Stimulated activated CD4-positive, alpha-beta T cell treated with anti-CD3 and anti-CD28 coated beads, Interleukin-1b, Interleukin-23, amount 100 ng/mL, for 48 hours (primary cell): Measurements from ENCODE around the gene PIMREG.

Source experiments
- DNase-seq: peaks from one replicate; pipeline ENCODE4 v3.0.0-alpha.2; 2020

The PIMREG gene

DNA sequence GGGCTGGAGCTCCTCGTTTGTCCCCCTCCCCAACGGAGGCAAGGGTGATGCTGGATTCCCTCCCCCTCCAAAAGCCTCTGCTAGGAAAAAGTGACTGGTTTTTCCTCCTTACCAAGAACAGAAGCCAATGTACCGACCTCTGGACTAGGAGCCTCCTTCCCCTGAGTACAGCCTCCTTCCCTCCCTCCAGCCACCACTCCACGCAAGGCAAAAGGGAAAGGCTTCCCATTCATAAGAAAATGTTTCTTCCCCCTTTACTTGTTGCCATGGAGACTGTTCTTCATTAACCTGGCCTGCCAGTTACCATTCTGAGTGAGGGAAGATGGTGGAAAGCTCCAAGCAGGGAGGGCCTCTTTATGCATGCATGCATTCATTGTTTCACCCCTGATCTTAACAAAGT lies 4.3 kb upstream of the PIMREG start:
- DNase-seq: no peak

DNA sequence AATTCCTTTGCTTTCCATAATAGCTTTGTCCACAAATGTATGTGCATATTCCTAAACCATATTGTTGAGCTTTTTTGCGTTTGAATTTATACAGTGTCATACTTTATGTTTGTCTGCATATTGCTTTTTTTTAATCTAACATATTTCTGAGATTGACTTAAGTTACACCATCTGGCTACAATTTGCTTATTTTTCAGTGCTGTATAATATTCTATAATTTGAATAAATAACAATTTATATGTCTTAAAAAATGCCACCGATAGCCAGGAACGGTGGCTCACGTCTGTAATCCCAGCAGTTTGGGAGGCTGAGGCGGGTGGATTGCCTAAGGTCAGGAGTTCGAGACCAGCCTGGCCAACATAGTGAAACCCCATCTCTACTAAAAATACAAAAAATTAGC lies 1.5 kb upstream of the PIMREG start:
- no peak for DNase-seq

DNA sequence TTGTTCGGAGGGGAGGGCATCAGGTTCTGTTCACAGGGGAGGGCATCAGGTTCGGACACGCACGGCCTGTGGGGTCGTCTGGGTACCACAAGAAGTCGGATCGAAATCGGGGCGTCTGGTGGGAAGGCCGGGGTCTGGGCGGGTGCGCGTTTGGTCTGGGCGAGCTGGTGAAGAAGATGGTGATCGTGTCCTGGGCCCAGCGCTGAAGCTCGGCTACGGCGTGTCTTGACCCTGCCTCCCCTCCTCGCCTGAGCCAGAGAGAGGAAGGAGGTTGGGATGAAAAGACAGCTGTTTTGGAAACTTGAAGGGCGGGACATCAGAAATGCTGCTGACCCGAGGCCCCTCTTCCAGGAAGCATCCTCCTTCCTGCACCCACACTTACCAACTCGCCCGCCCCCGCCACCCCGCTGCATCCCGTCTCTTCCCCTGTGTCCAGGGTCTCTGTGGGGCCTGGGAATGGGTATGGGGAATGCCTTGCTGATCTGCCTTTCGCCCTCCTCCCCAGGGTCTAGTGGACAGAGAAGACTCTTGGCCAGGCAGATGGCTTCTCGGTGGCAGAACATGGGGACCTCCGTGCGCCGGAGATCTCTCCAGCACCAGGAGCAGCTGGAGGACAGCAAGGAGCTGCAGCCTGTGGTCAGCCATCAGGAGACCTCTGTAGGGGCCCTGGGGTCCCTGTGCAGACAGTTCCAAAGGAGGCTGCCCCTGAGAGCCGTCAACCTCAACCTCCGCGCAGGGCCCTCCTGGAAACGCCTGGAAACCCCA lies 498 bp downstream of the PIMREG start:
- no peak for DNase-seq

DNA sequence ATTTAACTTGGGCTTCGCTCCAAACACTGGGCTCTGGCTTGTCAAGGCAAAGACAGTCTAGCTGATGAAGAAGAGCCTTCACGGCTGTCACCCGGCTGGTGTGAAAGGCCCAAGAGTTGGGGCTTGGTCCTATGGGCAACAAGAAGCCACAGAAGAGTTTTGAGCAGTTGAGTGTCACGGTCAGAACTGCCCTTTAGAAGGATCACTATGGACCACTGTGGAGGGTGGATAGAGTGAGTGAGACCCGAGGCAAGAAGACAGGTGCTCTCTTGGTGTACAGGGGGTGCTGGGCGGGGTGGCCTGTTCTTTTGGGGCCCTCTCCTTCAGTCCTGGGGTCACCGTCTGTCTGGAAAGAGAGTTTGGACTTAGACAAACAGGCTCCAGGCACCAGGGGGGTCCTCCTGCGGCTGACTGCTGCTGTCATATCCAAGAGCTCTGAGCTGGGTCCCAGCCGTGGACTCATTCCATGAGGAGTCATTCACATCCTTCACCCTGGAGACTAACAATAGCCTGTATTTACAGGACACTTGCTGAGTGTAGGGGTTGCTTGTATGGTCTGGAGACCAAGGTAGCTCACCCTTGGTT lies 2.4 kb downstream of the PIMREG start:
- no peak for DNase-seq

DNA sequence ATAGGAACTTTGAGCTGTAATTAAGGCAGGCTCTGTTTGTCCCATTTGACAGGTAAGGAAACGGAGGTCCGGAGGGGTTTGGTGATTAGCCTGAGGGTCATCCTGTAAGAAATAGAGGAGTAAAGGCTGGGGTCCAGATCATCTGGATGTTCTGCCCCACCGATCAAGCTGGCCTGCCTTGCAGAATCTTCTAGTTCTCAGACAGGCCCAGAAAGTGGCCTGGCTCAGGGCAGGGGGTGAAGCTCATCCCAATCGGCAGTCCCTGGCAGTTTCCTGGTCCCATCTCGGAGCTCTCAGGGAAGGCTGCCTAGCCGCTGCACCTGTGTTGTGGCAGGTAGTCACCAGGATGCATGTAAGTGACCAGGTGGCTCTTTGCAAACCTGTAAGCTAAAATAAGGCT lies 4.2 kb downstream of the PIMREG start:
- no peak for DNase-seq

DNA sequence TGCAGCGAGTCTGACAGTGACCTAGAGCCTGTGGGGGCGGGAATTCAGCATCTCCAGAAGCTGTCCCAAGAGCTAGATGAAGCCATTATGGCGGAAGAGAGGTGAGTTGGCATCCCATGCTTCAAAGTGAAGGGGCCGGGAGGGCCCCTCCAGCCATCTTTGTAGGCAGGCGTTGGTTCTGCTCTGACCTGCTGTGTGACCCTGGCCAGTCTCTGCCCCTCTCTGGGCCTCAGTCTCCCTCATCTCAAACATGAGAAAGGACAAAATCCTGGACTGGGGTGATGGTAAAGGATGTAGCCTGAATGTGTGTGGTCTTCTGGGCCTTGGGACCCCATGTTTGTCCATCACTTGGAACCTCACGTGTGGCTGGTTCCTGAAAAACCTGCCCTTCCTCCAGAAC lies 5.1 kb downstream of the PIMREG start:
- no peak for DNase-seq

DNA sequence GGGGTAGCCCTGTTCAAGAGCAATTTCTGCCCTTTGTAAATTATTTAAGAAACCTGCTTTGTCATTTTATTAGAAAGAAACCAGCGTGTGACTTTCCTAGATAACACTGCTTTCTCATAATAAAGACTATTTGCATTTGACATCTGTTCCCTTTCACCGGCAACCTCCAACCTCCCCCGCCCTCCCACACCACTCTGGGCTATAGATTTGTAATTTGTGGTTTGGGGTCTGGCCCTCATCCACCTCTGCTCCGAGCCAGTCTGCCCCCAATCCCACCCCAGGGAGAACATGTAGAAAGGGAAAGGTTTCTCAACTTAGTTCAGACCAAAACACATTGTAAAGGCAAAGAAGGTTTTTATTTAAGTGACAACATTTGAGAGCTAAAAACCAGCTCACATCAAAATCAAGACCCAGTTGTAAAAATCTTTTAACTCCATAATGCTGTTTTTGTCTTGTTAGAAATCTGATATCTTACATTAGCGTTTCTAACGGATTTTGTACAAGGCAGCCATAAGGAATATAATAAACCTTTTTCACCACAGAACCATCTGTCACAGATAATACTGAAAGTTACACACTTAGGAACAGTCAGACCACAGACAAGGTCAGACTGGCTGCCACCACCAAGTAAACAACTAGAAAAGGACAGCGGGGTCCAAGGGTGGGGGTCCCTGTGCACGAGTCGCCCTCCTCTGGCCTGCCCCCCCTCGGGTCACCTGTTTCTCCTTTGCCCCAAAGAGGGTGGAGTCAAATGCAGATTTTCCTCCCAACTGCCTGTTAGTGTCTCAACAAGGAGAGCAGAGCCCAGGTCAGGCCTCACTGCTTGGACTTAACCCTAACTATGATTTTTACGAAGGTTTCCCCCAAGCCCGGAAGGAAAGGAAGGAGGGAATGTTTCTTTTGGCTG lies 6.9 kb downstream of the PIMREG start:
- DNase-seq: no peak

DNA sequence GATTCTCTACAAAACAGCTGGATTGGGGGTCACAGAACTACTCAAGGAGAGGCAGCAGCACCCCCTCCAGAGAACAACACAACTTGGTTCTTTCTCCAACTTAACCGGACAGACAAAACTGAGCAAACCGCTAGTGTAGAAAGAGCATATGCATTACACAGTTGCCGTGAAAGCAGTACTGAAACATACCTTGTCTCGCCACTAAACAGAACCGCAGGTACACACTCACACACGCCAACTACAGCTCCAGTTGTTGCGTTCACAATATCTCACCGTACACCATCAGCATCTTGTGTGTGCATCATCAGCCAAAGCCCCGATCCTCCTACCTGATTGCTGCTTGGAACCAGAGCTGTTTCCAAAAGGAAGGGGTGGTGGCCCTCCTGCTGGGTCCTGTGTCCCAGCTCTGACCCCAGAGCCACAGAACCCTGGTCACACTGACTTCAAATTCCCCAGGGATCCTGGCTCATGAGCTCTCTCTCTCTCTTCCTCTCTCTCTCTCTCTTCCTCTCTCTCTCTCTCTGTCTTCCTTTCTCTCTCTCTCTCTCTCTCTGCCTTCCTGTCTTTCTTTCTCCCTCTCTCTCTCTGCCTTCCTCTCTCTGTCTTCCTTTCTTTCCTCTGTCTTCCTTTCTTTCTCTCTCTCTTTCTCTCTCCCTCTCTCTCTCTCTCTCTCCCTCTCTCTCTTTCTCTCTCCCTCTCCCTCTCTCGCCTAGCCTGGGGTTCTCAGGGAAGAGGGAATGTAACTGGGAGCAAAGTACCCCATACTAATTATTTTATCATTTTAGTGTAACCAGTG lies 8.4 kb downstream of the PIMREG start:
- DNase-seq: no peak

DNA sequence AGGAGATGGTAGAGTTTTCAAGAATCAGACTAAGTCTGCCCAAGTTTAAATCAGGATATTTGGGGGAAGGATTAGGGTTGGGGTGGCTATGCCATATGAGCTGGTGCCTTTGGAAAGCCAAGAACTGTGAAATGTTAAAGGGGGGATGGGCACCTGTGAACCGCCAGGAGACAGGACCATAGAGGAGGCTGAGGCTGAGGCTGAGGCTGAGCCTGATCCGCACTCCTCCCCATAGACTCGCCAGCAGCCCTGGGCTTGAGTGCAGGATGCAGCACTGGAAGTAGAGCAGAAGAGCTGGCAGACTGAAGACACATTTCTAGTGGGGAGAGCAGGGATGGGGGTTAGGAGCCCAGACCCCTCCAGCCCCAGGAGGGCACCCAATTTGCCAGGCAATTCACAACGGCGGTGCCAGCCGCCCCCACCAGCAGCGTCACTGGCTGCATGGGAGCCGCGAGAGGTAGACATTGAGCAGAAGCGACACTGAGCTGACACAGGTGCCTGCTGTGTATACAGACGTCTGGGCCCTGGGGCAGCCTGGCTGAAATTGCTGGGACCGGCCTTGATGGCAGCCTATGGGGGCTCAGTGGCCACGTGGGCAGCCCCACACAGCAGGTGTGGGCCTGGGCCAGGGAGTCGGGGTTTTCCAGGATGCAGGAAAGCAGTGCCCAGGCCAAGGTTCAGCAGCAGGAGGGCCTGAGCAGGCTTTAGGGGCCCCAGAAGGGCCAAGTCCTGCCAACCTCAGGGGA lies 9.2 kb downstream of the PIMREG start:
- DNase-seq: no peak

DNA sequence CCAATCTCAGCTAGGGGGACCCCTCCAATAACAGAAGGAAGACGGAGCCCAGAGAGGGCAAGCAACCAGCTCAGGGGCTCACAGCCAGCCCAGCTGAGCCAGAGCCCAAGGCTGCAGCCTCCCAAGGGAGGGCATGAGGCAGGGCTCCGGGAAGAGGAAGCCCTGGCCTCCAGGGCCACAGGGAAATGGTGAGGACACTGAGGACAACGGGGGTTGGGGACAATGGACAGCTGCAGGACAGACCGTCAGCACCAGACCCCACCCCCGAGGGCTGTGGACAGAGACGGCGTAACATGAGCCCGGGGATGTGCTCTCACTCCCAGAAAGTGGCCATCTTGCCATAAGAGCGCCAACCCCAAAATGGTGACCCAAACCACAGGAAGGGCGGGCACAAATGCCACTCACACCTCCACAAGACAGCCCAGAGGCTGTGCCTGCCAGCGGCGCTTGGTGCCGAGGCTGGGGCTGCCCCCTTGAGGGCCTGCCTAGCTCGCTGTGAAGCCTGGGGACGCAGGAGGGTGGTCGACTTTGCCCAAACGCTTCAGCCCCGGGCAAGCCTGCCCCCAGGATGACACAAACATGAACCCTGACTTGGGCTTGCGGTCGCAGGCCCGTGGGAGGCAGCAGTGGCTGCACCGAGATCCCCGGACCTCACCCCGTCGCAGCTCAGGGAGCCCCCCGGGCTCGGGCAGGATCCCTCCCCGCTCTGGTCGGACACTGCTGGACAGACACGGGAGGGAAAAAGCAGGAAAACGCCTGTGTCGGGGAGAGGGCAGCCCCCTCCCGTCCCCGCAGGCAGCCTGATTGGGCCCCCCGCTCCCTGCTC lies 10.5 kb downstream of the PIMREG start:
- DNase-seq: no peak

DNA sequence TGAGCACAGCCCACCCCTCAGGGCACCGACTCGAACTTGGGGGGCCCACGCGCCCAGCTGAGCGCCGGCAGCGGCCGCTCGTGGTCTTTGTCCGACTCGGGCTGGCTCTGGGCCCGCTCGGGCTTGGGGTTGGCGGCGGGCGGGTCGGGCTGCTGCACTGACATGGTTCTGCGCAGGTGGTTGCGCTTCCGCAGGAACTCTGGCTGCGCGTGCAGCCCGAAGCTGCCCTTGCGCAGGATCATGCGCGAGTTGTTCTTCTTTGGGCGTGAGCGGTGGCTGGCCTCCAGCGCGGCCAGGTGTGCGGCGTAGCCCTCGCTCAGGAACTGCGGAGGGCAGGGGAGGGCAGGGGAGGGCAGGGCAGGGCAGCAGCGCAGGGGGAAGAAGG lies 11.1 kb downstream of the PIMREG start:
- DNase-seq: peak; percentile 20

DNA sequence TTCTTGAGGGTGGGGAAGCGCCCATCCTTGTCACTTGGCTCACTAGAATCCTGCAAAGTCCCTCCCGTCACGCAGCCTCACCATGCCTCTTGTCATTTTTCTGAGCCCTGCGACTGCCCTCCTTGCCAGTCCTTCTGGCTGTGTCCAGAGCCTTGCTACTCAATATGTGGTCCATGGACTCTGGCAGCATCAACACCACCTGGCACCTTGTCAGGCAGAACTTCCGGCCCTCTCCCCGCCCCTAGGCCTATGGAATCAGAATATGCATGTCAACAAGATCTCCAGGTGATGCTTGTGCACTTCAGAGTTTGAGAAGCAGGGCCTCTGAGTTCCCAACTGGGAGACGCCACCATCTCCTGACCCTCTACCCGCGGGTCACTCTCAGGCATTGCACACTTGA lies 12.1 kb downstream of the PIMREG start:
- DNase-seq: no peak

DNA sequence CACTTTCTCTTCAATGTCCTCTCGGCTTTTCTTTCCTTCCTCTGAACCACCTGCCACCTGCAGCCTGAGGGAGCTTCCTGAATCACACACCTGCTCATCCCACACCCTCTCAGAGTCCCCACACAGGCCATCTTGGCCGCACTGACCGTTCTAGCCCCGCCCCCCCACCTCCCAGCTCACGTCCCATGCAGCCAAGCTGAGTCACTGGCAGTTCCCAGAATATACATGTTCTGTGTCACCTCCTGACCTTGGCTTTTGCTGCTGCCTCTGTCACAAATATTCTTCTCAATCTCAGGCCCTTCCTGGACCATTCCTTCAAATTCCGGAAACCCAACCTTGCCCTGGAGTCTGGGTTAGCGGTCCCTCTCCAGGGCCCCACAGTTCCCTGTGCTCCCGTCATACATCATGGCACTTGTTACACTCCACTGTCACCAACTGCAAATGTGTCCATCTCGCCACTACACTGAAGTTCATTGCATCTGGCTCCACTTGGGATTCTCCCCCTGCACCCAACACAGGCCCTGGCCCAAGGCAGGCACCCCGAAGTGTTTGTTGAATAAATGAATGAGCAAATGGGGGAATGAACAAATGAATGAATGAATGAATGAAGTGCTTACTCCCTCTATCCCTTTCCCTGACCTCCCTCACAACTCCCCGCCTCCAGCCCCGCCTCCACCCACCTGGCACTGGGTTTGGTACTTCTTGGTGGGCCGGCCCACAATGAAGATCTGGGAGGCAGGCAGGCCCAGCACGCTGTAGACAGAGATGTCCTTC lies 12.8 kb downstream of the PIMREG start:
- DNase-seq: no peak

DNA sequence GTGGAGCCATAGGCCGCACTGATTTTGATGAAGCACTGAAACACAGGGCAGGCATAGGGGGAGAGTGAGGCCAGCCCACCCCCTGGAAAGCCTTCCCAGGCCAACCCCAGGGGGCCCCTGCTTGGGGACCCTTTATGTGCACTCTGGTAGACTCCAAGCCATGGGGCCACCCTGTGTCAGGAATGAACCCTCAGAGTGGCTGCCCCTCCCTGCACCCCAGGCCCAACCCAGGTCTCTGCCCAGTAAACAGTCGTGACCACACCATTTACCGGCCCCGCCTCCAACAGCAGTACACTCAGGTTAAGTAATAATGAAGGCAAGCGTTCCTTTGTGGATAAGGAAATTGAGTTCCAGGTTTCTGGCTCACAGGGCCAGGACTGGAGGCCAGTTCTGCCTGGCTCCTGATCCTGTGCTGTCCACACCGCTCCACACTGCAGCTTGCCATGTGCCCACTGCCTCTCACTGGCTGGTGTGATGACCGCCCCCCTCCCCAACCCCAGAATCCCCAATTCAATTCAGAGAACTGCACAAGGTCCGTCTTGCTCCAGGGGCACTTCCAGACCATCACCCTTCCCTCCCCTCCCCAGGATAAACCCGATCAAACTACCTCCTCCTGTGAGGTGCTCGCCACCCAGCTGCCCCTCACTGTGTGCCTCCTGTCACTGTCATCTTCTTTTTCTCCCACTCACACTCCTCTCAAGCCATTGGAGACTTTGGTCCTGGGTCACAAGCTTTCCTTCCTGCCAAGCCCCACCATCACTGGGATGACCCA lies 13.6 kb downstream of the PIMREG start:
- no peak for DNase-seq

DNA sequence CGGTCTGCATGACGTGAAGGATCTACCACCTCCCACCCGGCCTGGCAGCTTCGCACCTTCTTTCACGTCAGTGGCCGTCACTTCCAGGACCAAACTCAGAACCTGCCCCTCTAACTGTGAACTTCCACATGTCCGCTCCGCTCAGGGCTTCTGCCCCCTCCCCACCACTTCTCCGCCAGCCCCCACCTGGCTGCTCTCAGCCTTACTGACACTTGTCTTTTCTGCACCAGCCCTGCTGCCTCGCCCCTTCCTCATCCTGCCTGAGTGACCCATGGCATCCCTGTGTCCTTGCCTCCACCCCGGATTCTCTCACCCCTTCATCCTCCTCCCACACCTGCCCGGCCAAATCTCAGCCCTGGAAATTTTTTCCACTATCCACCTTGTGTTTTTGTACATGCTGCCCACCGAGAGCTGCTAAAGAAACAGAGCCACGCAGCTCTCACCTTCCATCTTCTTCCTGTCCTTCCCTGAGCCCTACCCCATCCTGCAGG lies 14.2 kb downstream of the PIMREG start:
- DNase-seq: no peak

DNA sequence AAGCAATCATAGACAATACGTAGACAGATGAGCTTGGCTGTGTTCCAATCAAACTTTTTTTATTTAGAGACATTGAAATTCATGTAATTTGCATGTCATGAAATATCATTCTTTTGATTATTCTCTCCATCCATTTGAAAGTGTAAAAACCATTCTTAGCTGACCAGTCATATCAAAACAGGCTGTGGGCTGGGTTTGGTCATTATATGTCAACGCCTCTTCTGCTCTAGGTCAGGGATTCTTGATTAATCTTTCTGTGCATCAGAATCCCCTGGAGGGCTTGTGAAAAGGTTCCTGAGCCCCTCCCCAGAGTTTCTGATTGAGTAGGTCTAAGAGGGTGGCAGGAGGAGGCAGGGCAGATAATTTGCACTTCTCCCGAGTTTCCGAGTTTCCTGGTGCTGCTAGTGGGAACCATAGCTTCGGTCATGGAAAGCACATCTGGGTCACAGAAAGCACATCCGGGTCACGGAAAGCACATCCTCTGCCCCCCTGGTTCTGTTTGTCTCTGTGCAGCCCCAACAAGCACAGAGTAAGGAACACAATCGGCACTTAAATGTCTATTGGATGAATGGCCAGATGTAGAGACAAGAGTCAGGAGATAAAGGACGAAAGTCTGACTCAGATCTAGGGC lies 16.4 kb downstream of the PIMREG start:
- no peak for DNase-seq

DNA sequence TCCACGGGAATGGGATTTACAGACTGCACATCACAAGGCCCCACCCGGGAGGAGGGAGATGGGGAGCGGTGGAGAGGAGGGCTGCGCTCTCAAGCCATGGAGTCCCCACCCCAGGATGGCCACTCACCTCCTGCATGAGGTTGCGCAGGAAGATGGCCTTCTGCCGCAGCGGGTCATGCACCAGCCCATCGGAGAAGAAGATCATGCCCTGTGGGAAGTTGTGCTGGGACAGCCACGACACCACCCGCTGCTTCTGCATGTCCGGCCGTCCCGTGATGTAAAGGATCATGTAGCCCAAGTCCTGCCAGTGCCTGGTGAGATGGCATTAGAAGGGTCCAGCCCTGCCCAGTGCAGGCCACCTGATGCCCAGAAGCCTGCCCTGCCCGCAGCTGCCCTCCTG lies 17.0 kb downstream of the PIMREG start:
- DNase-seq: no peak

DNA sequence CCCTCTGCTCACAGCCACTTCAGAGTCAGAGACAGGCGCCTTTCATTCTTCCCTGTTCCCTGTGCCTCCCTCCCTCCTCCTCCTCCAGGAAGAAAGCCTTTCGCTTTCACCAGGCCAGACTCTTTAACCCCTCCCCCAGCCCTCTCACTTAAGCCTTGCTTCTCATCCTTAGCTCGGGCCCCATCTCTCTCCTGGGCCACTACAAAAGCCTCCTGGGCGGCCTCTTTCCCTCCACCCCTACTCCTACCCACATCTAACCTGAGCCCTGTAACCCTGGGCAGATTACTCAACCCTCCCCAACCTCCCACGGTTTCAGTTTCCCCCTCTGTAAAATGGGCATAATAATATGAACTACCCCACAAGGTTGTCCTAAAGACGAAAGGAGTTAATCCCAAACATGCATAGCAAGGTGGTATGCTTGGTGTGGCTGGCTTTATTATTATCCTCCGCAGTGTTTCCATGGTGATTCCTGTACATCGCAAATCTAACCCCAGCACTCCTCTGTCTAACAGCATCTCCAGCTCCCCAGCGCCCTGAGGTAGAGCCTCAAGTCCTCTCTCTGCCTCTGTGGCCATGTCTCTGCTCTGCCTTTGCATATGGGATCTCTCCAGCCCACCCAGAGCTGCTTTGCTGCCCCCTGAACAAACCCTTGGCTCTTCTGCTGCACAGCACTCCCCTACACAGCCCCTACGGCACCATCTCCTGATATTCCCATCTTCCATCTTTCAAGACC lies 17.7 kb downstream of the PIMREG start:
- DNase-seq: peak; percentile 35
